Upper lobe of right lung (tissue), 1 donor: ENCODE measurements around the gene FGGY. TPM values are rescaled to one million over a fixed set of nuclear protein-coding genes. Genes with fewer than 3 reads are reported as not detected.

Source experiments
- ATAC-seq: fragments of 200-7000 bp; cut with Tn5 transposase; one replicate; pipeline ENCODE4 v1.9.1; 2020; ENCODE audit warnings: mild to moderate bottlenecking, moderate library complexity
- DNase-seq: peaks from one replicate; pipeline ENCODE4 v3.0.0-alpha.2; 2020
- H3K27ac ChIP-seq: fragments of 200-600 bp; one replicate; pipeline ENCODE4 v1.8.0; 2022
- H3K27me3 ChIP-seq: fragments of 200-600 bp; one replicate; pipeline ENCODE4 v1.8.0; 2022; ENCODE audit warnings: mild to moderate bottlenecking
- H3K36me3 ChIP-seq: fragments of 200-600 bp; one replicate; pipeline ENCODE4 v1.8.0; 2022
- H3K4me1 ChIP-seq: fragments of 200-600 bp; one replicate; pipeline ENCODE4 v1.8.0; 2022
- H3K4me3 ChIP-seq: fragments of 200-600 bp; one replicate; pipeline ENCODE4 v1.8.0; 2022; ENCODE audit warnings: mild to moderate bottlenecking
- H3K9me3 ChIP-seq: fragments of 200-600 bp; one replicate; pipeline ENCODE4 v1.8.0; 2022
- CTCF ChIP-seq: fragments of 200-600 bp; IDR thresholded peaks from one replicate; pipeline ENCODE4 v1.8.0; 2022; ENCODE audit warnings: antibody characterized with exemption
- intact Hi-C: fragments of 100-400 bp; cut with DNase I; formaldehyde crosslinking; loops from one replicate; pipeline ENCODE4 v1.11.0; 2022
- total RNA-seq: library from RNA; stranded (reverse); fragmentation: NEBNext Ultra II Directional; extraction: Animal tissue kit (Norgen Biotek cat#: 25700); gene quantifications from one replicate; pipeline ENCODE4 v1.2.1, GENCODE V29; 2021
- donor health status: DM: no; HTN: yes; CAD: no; lungs with severe emphysema.

The FGGY gene
- total RNA-seq, 1 donor from 2014 or later, result 39.2 TPM

- TF ChIP-seq CTCF, result no peak
- DNase-seq, result no peak
- Histone ChIP-seq H3K4me1 (no peaks in the 10 kb centered on the region), H3K9me3 (no peaks in the 10 kb centered on the region), H3K36me3 (no peaks in the 10 kb centered on the region), H3K27me3 (no peaks in the 10 kb centered on the region), H3K4me3 (no peak overlapping the region), H3K27ac (no peak overlapping the region)
- no peak for ATAC-seq
- intact Hi-C loops, result no loop called here
Observed at GRCh38 chr1:59414406-59415133, 117.7 kb downstream of the FGGY start.

GRCh38 chr1:59415286-59415850 lies 118.5 kb downstream of the FGGY start:
- DNase-seq (no peak), ATAC-seq (no peak)
- intact Hi-C loops, result no loop called here
- no peak overlapping the region for H3K4me3 ChIP-seq
- no peak for TF ChIP-seq CTCF
- H3K4me1 ChIP-seq, result no peaks in the 10 kb centered on the region
- no peaks in the 10 kb centered on the region for H3K9me3 ChIP-seq
- H3K36me3 ChIP-seq, result no peaks in the 10 kb centered on the region
- H3K27me3 ChIP-seq, result no peaks in the 10 kb centered on the region
- H3K27ac ChIP-seq, result no peak overlapping the region

- H3K4me3 ChIP-seq, result no peak overlapping the region
- H3K36me3 ChIP-seq, result no peaks in the 10 kb centered on the region
- intact Hi-C loops, result no loop called here
- no peak for DNase-seq
- no peaks in the 10 kb centered on the region for H3K4me1 ChIP-seq
- TF ChIP-seq CTCF, result no peak
- no peak for ATAC-seq
- no peak overlapping the region for H3K27ac ChIP-seq
- H3K27me3 ChIP-seq, result no peaks in the 10 kb centered on the region
- no peaks in the 10 kb centered on the region for H3K9me3 ChIP-seq
Observed at GRCh38 chr1:59415881-59416280, 119.0 kb downstream of the FGGY start.

DNA sequence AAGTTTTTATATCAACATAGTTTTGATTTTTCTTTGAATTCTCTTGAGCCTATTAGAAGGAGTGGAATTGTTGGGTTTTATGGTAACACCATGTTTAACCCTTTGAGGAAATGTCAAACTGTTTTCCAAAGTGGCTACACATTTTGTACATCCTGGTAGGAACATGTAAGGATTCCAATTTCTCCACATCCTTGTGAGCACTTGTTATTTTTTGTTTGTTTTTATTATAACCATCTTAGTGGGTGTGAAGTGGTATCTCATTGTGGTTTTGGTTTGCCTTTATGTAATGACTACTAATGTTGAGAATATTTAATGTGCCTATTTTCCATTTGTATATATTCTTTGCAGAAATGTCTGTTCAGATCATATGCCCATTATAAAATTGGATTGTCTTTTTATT lies 120.5 kb downstream of the FGGY start:
- TF ChIP-seq CTCF, result no peak
- Histone ChIP-seq H3K27ac (no peak overlapping the region), H3K4me3 (no peak overlapping the region), H3K27me3 (no peaks in the 10 kb centered on the region), H3K9me3 (no peaks in the 10 kb centered on the region), H3K4me1 (peaks cover 4% of the 10 kb centered on the region), H3K36me3 (no peaks in the 10 kb centered on the region)
- DNase-seq (no peak), ATAC-seq (no peak)
- intact Hi-C loops, result no loop called here

GRCh38 chr1:59418363-59419144 lies 121.7 kb downstream of the FGGY start:
- Histone ChIP-seq H3K9me3 (no peaks in the 10 kb centered on the region), H3K36me3 (no peaks in the 10 kb centered on the region), H3K4me1 (peaks cover 12% of the 10 kb centered on the region), H3K27ac (no peak overlapping the region), H3K27me3 (no peaks in the 10 kb centered on the region), H3K4me3 (no peak overlapping the region)
- TF ChIP-seq CTCF, result no peak
- intact Hi-C loops, result no loop called here
- ATAC-seq (no peak), DNase-seq (no peak)
